OCI-LY7 (cell line): ENCODE results near the gene USO1.

Experiments
- CTCF ChIP-seq: fragments of 200-600 bp; sonication (generic); conservative IDR thresholded peaks from 2 replicates; pipeline ENCODE4 v1.5.1; 2014; ENCODE audit warnings: mild to moderate bottlenecking, antibody characterized with exemption, low read length, moderate library complexity, mixed read lengths
- EZH2phosphoT487 ChIP-seq: fragments of 200-600 bp; sonication (generic); IDR thresholded peaks from 2 replicates; pipeline ENCODE4 v1.6.1; 2018; ENCODE audit warnings: low read depth, borderline replicate concordance, mild to moderate bottlenecking, mixed run types, antibody characterized with exemption, low read length, moderate library complexity, mixed read lengths

DNA sequence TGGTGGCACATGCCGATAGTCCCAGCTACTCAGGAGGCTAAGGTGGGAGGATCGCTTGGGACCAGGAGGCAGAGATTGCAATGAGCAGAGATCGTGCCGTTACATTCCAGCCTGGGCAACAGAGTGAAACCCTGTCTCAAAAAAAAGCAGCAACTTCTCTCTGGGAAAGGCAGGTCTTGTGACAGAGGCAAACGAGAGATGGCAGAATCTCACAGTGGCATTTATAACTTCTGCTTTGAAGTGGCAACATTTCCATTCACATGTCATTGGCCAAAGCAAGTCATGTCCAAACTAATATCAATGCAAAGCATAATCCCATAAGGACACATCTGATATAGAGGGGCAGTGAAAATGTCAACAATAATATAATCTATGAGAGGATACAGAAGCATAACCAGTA, 98.0 kb downstream of the USO1 start:
- no peak for TF ChIP-seq CTCF
- TF ChIP-seq EZH2phosphoT487, result no peak
